GM23338 (cell line): ENCODE measurements around the gene CLUH. TPM values are rescaled to one million over a fixed set of nuclear protein-coding genes. Genes with fewer than 3 reads are reported as not detected.

Experiments used
- ATAC-seq: fragments of 200-7000 bp; cut with Tn5 transposase; 3 replicates; pipeline ENCODE4 v1.9.1; 2020
- DNase-seq: peaks from one replicate; pipeline ENCODE4 v3.0.0-alpha.2; 2015; ENCODE audit warnings: low spot score
- H2AFZ ChIP-seq: fragments of 200-600 bp; sonication (generic); 2 replicates; pipeline ENCODE4 v1.8.0; 2016; ENCODE audit warnings: antibody characterized with exemption, mild to moderate bottlenecking, moderate library complexity
- H3F3A ChIP-seq: fragments of 200-600 bp; sonication (generic); replicated peaks from 2 replicates; pipeline ENCODE4 v1.8.0; 2017; ENCODE audit warnings: antibody characterized with exemption, mixed run types, low read depth
- H3K27ac ChIP-seq: fragments of 200-600 bp; sonication (generic); 2 replicates; pipeline ENCODE4 v1.6.1; 2016; ENCODE audit warnings: low read depth
- H3K27me3 ChIP-seq: fragments of 200-600 bp; sonication (generic); 2 replicates; pipeline ENCODE4 v1.8.0; 2016; ENCODE audit warnings: mild to moderate bottlenecking, mixed run types, moderate library complexity; ENCODE audit not compliant: insufficient read depth
- H3K36me3 ChIP-seq: fragments of 200-600 bp; sonication (generic); 2 replicates; pipeline ENCODE4 v1.8.0; 2016; ENCODE audit warnings: mild to moderate bottlenecking; ENCODE audit not compliant: insufficient read depth
- H3K4me1 ChIP-seq: fragments of 200-600 bp; sonication (generic); 2 replicates; pipeline ENCODE4 v1.8.0; 2016; ENCODE audit warnings: mild to moderate bottlenecking, moderate library complexity; ENCODE audit not compliant: insufficient read depth
- H3K4me2 ChIP-seq: fragments of 200-600 bp; sonication (generic); 2 replicates; pipeline ENCODE4 v1.7.1; 2017; ENCODE audit warnings: mixed run types
- H3K4me3 ChIP-seq: fragments of 200-600 bp; sonication (generic); 2 replicates; pipeline ENCODE4 v1.6.1; 2016; ENCODE audit warnings: mixed run types
- H3K79me2 ChIP-seq: fragments of 200-600 bp; sonication (generic); replicated peaks from 2 replicates; pipeline ENCODE4 v1.8.0; 2017; ENCODE audit warnings: mild to moderate bottlenecking; ENCODE audit not compliant: insufficient read depth
- H3K9me2 ChIP-seq: fragments of 200-600 bp; sonication (generic); 2 replicates; pipeline ENCODE4 v1.8.0; 2017; ENCODE audit not compliant: insufficient read depth
- H4K20me1 ChIP-seq: fragments of 200-600 bp; sonication (generic); replicated peaks from 2 replicates; pipeline ENCODE4 v1.8.0; 2017; ENCODE audit warnings: mild to moderate bottlenecking; ENCODE audit not compliant: insufficient read depth
- H3K27ac Mint-ChIP-seq: 2 replicates; pipeline ENCODE4 v1.8.0; 2020; ENCODE audit warnings: inconsistent platforms, mild to moderate bottlenecking, moderate library complexity, mixed read lengths
- H3K27me3 Mint-ChIP-seq: 3 replicates; pipeline ENCODE4 v1.8.0; 2022; ENCODE audit warnings: low read depth, mild to moderate bottlenecking, moderate library complexity, mixed read lengths, inconsistent platforms; ENCODE audit not compliant: insufficient read depth, poor library complexity
- H3K36me3 Mint-ChIP-seq: 3 replicates; pipeline ENCODE4 v1.8.0; 2021; ENCODE audit warnings: low read depth, mild to moderate bottlenecking, inconsistent platforms, moderate library complexity, mixed read lengths
- H3K4me1 Mint-ChIP-seq: 3 replicates; pipeline ENCODE4 v1.8.0; 2020; ENCODE audit warnings: mild to moderate bottlenecking, inconsistent platforms, mixed read lengths
- H3K4me3 Mint-ChIP-seq: 3 replicates; pipeline ENCODE4 v1.8.0; 2021; ENCODE audit warnings: moderate library complexity, mild to moderate bottlenecking, inconsistent platforms, mixed read lengths
- H3K9me3 Mint-ChIP-seq: 3 replicates; pipeline ENCODE4 v1.8.0; 2020; ENCODE audit warnings: moderate library complexity, mild to moderate bottlenecking, inconsistent platforms, mixed read lengths
- EZH2phosphoT487 ChIP-seq: fragments of 200-600 bp; sonication (generic); IDR thresholded peaks from one replicate; pipeline ENCODE4 v1.8.1; 2018; ENCODE audit warnings: antibody characterized with exemption; ENCODE audit not compliant: unreplicated experiment
- JUNB ChIP-seq: IDR thresholded peaks from one replicate; pipeline ENCODE4 v1.6.1; 2016; ENCODE audit warnings: antibody characterized with exemption; ENCODE audit not compliant: unreplicated experiment
- POLR2AphosphoS5 ChIP-seq: IDR thresholded peaks from 2 replicates; pipeline ENCODE4 v1.6.1; 2016; ENCODE audit warnings: antibody characterized with exemption, low read depth
- STAT1 ChIP-seq: IDR thresholded peaks from one replicate; pipeline ENCODE4 v1.6.1; 2016; ENCODE audit warnings: antibody characterized with exemption; ENCODE audit not compliant: unreplicated experiment
- polyA plus RNA-seq: library from polyadenylated mRNA; unstranded; fragments of >200 nt; fragmentation: Nextera tagmentation; extraction: Ambion mirVana; gene quantifications from 2 replicates; pipeline ENCODE4 v1.2.1, GENCODE V29; 2016
- total RNA-seq: library from RNA; depleted of rRNA; stranded (reverse); fragments of >200 nt; shearing (Covaris generic); gene quantifications from 2 replicates; pipeline ENCODE4 v1.2.3, GENCODE V29; 2014
- TF ChIP-seq, protein P1 (sequence below): IDR thresholded peaks from one replicate; pipeline ENCODE4 v1.6.1; 2018; ENCODE audit warnings: antibody characterized with exemption; ENCODE audit not compliant: unreplicated experiment
- TF ChIP-seq, protein P2 (sequence below), 2 experiments: fragments of 200-600 bp in 1 of 2; sonication (generic) in 1 of 2; conservative IDR thresholded peaks; 2 replicates each; pipeline versions ENCODE4 v1.5.1 to v1.6.1; 2016 to 2017; ENCODE audit warnings: antibody characterized with exemption in 2 of 2, low read depth in 2 of 2, mild to moderate bottlenecking in 2 of 2, moderate library complexity in 1 of 2
- TF ChIP-seq, protein P3 (sequence below): fragments of 250-450 bp; sonication (Bioruptor Pico); IDR thresholded peaks from 2 replicates; pipeline ENCODE4 v1.5.0; 2020; ENCODE audit warnings: mild to moderate bottlenecking, moderate library complexity

The CLUH gene
- total and polyA plus RNA-seq, 2 experiments from 2014 or later: 23.5 to 90.0 TPM

DNA sequence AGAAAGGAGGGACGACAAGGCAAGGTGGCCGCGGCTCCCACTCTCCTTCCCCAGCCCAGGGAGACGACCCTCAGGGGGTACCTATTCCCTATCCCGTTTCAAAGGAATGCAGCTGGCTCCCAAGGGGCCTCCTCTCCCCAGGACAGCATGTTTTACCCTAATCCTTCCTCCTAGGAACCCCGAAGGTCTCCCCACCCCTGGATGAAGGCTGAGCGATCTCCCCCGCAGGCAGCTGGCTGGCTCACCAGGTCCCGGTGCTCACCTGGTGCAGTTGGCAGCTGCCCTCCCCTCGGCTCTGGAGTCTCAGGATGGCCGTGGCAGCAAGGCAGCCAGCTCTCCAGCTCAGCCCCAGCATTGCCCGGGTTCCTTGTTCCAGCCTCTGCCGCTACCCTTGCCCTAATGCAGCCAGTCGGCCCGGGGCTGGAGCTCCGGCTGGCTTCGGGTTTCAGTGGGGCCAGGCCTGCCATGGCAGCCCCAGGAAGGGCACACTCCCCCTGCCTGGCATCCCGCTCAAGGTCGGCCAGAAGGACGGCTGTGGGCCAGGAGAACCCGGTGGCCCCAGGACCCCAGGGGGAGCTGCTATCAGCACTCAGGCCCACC lies 4.6 kb downstream of the CLUH start:
- Mint-ChIP-seq H3K9me3 (no peaks in the 10 kb centered on the region), H3K36me3 (peaks cover 15% of the 10 kb centered on the region), H3K27me3 (peaks cover 20% of the 10 kb centered on the region), H3K4me3 (no peak overlapping the region), H3K27ac (no peak overlapping the region), H3K4me1 (peaks cover 43% of the 10 kb centered on the region)
- TF ChIP-seq, protein P1, sequence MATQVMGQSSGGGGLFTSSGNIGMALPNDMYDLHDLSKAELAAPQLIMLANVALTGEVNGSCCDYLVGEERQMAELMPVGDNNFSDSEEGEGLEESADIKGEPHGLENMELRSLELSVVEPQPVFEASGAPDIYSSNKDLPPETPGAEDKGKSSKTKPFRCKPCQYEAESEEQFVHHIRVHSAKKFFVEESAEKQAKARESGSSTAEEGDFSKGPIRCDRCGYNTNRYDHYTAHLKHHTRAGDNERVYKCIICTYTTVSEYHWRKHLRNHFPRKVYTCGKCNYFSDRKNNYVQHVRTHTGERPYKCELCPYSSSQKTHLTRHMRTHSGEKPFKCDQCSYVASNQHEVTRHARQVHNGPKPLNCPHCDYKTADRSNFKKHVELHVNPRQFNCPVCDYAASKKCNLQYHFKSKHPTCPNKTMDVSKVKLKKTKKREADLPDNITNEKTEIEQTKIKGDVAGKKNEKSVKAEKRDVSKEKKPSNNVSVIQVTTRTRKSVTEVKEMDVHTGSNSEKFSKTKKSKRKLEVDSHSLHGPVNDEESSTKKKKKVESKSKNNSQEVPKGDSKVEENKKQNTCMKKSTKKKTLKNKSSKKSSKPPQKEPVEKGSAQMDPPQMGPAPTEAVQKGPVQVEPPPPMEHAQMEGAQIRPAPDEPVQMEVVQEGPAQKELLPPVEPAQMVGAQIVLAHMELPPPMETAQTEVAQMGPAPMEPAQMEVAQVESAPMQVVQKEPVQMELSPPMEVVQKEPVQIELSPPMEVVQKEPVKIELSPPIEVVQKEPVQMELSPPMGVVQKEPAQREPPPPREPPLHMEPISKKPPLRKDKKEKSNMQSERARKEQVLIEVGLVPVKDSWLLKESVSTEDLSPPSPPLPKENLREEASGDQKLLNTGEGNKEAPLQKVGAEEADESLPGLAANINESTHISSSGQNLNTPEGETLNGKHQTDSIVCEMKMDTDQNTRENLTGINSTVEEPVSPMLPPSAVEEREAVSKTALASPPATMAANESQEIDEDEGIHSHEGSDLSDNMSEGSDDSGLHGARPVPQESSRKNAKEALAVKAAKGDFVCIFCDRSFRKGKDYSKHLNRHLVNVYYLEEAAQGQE: no peak
- TF ChIP-seq POLR2AphosphoS5 (no peak), JUNB (no peak), STAT1 (no peak), EZH2phosphoT487 (no peak)
- TF ChIP-seq, protein P2, sequence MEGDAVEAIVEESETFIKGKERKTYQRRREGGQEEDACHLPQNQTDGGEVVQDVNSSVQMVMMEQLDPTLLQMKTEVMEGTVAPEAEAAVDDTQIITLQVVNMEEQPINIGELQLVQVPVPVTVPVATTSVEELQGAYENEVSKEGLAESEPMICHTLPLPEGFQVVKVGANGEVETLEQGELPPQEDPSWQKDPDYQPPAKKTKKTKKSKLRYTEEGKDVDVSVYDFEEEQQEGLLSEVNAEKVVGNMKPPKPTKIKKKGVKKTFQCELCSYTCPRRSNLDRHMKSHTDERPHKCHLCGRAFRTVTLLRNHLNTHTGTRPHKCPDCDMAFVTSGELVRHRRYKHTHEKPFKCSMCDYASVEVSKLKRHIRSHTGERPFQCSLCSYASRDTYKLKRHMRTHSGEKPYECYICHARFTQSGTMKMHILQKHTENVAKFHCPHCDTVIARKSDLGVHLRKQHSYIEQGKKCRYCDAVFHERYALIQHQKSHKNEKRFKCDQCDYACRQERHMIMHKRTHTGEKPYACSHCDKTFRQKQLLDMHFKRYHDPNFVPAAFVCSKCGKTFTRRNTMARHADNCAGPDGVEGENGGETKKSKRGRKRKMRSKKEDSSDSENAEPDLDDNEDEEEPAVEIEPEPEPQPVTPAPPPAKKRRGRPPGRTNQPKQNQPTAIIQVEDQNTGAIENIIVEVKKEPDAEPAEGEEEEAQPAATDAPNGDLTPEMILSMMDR (conservative IDR thresholded peaks at IDR 0.05; ENCODE audit: low read depth in 2 of 2): no peak
- TF ChIP-seq, protein P3, sequence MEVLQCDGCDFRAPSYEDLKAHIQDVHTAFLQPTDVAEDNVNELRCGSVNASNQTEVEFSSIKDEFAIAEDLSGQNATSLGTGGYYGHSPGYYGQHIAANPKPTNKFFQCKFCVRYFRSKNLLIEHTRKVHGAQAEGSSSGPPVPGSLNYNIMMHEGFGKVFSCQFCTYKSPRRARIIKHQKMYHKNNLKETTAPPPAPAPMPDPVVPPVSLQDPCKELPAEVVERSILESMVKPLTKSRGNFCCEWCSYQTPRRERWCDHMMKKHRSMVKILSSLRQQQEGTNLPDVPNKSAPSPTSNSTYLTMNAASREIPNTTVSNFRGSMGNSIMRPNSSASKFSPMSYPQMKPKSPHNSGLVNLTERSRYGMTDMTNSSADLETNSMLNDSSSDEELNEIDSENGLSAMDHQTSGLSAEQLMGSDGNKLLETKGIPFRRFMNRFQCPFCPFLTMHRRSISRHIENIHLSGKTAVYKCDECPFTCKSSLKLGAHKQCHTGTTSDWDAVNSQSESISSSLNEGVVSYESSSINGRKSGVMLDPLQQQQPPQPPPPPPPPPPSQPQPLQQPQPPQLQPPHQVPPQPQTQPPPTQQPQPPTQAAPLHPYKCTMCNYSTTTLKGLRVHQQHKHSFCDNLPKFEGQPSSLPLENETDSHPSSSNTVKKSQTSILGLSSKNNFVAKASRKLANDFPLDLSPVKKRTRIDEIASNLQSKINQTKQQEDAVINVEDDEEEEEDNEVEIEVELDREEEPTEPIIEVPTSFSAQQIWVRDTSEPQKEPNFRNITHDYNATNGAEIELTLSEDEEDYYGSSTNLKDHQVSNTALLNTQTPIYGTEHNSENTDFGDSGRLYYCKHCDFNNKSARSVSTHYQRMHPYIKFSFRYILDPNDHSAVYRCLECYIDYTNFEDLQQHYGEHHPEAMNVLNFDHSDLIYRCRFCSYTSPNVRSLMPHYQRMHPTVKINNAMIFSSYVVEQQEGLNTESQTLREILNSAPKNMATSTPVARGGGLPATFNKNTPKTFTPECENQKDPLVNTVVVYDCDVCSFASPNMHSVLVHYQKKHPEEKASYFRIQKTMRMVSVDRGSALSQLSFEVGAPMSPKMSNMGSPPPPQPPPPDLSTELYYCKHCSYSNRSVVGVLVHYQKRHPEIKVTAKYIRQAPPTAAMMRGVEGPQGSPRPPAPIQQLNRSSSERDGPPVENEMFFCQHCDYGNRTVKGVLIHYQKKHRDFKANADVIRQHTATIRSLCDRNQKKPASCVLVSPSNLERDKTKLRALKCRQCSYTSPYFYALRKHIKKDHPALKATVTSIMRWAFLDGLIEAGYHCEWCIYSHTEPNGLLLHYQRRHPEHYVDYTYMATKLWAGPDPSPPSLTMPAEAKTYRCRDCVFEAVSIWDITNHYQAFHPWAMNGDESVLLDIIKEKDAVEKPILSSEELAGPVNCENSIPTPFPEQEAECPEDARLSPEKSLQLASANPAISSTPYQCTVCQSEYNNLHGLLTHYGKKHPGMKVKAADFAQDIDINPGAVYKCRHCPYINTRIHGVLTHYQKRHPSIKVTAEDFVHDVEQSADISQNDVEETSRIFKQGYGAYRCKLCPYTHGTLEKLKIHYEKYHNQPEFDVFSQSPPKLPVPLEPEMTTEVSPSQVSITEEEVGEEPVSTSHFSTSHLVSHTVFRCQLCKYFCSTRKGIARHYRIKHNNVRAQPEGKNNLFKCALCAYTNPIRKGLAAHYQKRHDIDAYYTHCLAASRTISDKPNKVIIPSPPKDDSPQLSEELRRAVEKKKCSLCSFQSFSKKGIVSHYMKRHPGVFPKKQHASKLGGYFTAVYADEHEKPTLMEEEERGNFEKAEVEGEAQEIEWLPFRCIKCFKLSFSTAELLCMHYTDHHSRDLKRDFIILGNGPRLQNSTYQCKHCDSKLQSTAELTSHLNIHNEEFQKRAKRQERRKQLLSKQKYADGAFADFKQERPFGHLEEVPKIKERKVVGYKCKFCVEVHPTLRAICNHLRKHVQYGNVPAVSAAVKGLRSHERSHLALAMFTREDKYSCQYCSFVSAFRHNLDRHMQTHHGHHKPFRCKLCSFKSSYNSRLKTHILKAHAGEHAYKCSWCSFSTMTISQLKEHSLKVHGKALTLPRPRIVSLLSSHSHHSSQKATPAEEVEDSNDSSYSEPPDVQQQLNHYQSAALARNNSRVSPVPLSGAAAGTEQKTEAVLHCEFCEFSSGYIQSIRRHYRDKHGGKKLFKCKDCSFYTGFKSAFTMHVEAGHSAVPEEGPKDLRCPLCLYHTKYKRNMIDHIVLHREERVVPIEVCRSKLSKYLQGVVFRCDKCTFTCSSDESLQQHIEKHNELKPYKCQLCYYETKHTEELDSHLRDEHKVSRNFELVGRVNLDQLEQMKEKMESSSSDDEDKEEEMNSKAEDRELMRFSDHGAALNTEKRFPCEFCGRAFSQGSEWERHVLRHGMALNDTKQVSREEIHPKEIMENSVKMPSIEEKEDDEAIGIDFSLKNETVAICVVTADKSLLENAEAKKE (CRISPR knock-in tag): no peak
- no peaks in the 10 kb centered on the region for H3K36me3 ChIP-seq
- peaks cover 14% of the 10 kb centered on the region; the same call in 1 of the 2 replicates for H3K27me3 ChIP-seq
- H3K4me3 ChIP-seq: no peak overlapping the region
- DNase-seq (no peak), ATAC-seq (no peak)
- H4K20me1 ChIP-seq: peaks cover 10% of the 10 kb centered on the region
- H2AFZ ChIP-seq: no peak overlapping the region
- H3K4me1 ChIP-seq: peaks cover 26% of the 10 kb centered on the region
- peaks cover 58% of the 10 kb centered on the region for H3K79me2 ChIP-seq
- no peaks in the 10 kb centered on the region for H3K9me2 ChIP-seq
- no peak overlapping the region for H3K4me2 ChIP-seq
- H3K27ac ChIP-seq: no peak overlapping the region
- H3F3A ChIP-seq: peaks cover 11% of the 10 kb centered on the region; the same call in 1 of the 2 replicates
